Mononuclear cell (primary cell): ENCODE measurements around the gene SAPCD2. TPM values are rescaled to one million over a fixed set of nuclear protein-coding genes. Genes with fewer than 3 reads are reported as not detected.

Experiments
- H3K27me3 ChIP-seq: 2 replicates; pipeline ENCODE4 v1.6.0; 2011; ENCODE audit warnings: low read length, control low read depth; ENCODE audit not compliant: insufficient read depth
- H3K4me1 ChIP-seq: 2 replicates; pipeline ENCODE4 v1.5.1; 2011; ENCODE audit warnings: mild to moderate bottlenecking, low read length, control low read depth; ENCODE audit not compliant: insufficient read depth
- H3K4me3 ChIP-seq: 2 replicates; pipeline ENCODE4 v1.5.1; 2011; ENCODE audit warnings: mild to moderate bottlenecking, low read length, moderate library complexity
- H3K9me3 ChIP-seq: 2 replicates; pipeline ENCODE4 v1.5.1; 2011; ENCODE audit warnings: low read depth, mild to moderate bottlenecking, control low read depth, low read length
- total RNA-seq: library from RNA; depleted of rRNA; stranded (reverse); fragments of >200 nt; gene quantifications from one replicate; pipeline ENCODE4 v1.2.3, GENCODE V29; 2012

The SAPCD2 gene
- total RNA-seq, 1 donor: 3.3 TPM

- H3K9me3 ChIP-seq: no peaks in the 10 kb centered on the region
- peaks cover 40% of the 10 kb centered on the region for H3K4me1 ChIP-seq
- H3K4me3 ChIP-seq: no peak overlapping the region
- H3K27me3 ChIP-seq: no peaks in the 10 kb centered on the region
Measured at GRCh38 chr9:137078701-137079400, 8.5 kb upstream of the SAPCD2 start.

GRCh38 chr9:137077758-137078693, 7.7 kb upstream of the SAPCD2 start:
- Histone ChIP-seq H3K9me3 (no peaks in the 10 kb centered on the region), H3K4me1 (peaks cover 48% of the 10 kb centered on the region), H3K27me3 (no peaks in the 10 kb centered on the region), H3K4me3 (peak overlapping the region; percentile 45)

- H3K4me3 ChIP-seq: peak within 1 kb of the TSS; percentile 45
- peaks cover 57% of the 10 kb centered on the region for H3K4me1 ChIP-seq
- H3K9me3 ChIP-seq: no peaks in the 10 kb centered on the region
- no peaks in the 10 kb centered on the region for H3K27me3 ChIP-seq
Measured at GRCh38 chr9:137077010-137077747, 6.8 kb upstream of the SAPCD2 start, which contains the start of gene UAP1L1. UAP1L1 (plus strand) TSS chr9:137077517; CDS start chr9:137077533, 16 bp downstream.

GRCh38 chr9:137076636-137077009, 6.3 kb upstream of the SAPCD2 start:
- Histone ChIP-seq H3K27me3 (no peaks in the 10 kb centered on the region), H3K9me3 (no peaks in the 10 kb centered on the region), H3K4me1 (peaks cover 62% of the 10 kb centered on the region), H3K4me3 (peak overlapping the region; percentile 24)

GRCh38 chr9:137075275-137075775, 5.0 kb upstream of the SAPCD2 start:
- Histone ChIP-seq H3K9me3 (no peaks in the 10 kb centered on the region), H3K4me1 (peaks cover 74% of the 10 kb centered on the region)

GRCh38 chr9:137074657-137075274, 4.4 kb upstream of the SAPCD2 start:
- no peak overlapping the region for H3K4me3 ChIP-seq
- no peaks in the 10 kb centered on the region for H3K27me3 ChIP-seq
- peaks cover 78% of the 10 kb centered on the region for H3K4me1 ChIP-seq
- no peaks in the 10 kb centered on the region for H3K9me3 ChIP-seq

More at GRCh38 chr9:137075275-137075775, 5.0 kb upstream of the SAPCD2 start:
- Histone ChIP-seq H3K27me3 (no peaks in the 10 kb centered on the region), H3K4me3 (no peak overlapping the region)

- Histone ChIP-seq H3K9me3 (no peaks in the 10 kb centered on the region), H3K4me3 (no peak overlapping the region), H3K4me1 (peaks cover 86% of the 10 kb centered on the region), H3K27me3 (no peaks in the 10 kb centered on the region)
Measured at GRCh38 chr9:137073992-137074399, 3.6 kb upstream of the SAPCD2 start.

- H3K9me3 ChIP-seq: no peaks in the 10 kb centered on the region
- H3K27me3 ChIP-seq: no peaks in the 10 kb centered on the region
- peaks cover 88% of the 10 kb centered on the region for H3K4me1 ChIP-seq
- no peak overlapping the region for H3K4me3 ChIP-seq
Measured at GRCh38 chr9:137071282-137071681, 925 bp upstream of the SAPCD2 start.

GRCh38 chr9:137070906-137071275, 534 bp upstream of the SAPCD2 start:
- H3K27me3 ChIP-seq: no peaks in the 10 kb centered on the region
- H3K9me3 ChIP-seq: no peaks in the 10 kb centered on the region
- peak overlapping the region; percentile 36 for H3K4me3 ChIP-seq
- peaks cover 84% of the 10 kb centered on the region for H3K4me1 ChIP-seq

- no peaks in the 10 kb centered on the region for H3K9me3 ChIP-seq
- H3K4me1 ChIP-seq: peaks cover 72% of the 10 kb centered on the region
- no peak overlapping the region for H3K4me3 ChIP-seq
- no peaks in the 10 kb centered on the region for H3K27me3 ChIP-seq
Measured at GRCh38 chr9:137069508-137070091, 757 bp downstream of the SAPCD2 start.

GRCh38 chr9:137068539-137069507, 1.5 kb downstream of the SAPCD2 start:
- no peaks in the 10 kb centered on the region for H3K9me3 ChIP-seq
- peaks cover 64% of the 10 kb centered on the region for H3K4me1 ChIP-seq
- no peaks in the 10 kb centered on the region for H3K27me3 ChIP-seq
- no peak overlapping the region for H3K4me3 ChIP-seq

- H3K9me3 ChIP-seq: no peaks in the 10 kb centered on the region
- no peaks in the 10 kb centered on the region for H3K27me3 ChIP-seq
- peaks cover 56% of the 10 kb centered on the region for H3K4me1 ChIP-seq
- H3K4me3 ChIP-seq: no peak overlapping the region
Measured at GRCh38 chr9:137067860-137068538, 2.4 kb downstream of the SAPCD2 start.
